Measurements from ENCODE around the gene PCBP3. TPM values are rescaled to one million over a fixed set of nuclear protein-coding genes. Genes with fewer than 3 reads are reported as not detected.
"Not testable (repeated sequence)": the region's sequence is repeated elsewhere in the genome, so short reads cannot be mapped to it uniquely, and the experiment has no call there.

PCBP3 gene
- total RNA-seq, 1 experiment from 2014 or later = 24.1 TPM

DNA sequence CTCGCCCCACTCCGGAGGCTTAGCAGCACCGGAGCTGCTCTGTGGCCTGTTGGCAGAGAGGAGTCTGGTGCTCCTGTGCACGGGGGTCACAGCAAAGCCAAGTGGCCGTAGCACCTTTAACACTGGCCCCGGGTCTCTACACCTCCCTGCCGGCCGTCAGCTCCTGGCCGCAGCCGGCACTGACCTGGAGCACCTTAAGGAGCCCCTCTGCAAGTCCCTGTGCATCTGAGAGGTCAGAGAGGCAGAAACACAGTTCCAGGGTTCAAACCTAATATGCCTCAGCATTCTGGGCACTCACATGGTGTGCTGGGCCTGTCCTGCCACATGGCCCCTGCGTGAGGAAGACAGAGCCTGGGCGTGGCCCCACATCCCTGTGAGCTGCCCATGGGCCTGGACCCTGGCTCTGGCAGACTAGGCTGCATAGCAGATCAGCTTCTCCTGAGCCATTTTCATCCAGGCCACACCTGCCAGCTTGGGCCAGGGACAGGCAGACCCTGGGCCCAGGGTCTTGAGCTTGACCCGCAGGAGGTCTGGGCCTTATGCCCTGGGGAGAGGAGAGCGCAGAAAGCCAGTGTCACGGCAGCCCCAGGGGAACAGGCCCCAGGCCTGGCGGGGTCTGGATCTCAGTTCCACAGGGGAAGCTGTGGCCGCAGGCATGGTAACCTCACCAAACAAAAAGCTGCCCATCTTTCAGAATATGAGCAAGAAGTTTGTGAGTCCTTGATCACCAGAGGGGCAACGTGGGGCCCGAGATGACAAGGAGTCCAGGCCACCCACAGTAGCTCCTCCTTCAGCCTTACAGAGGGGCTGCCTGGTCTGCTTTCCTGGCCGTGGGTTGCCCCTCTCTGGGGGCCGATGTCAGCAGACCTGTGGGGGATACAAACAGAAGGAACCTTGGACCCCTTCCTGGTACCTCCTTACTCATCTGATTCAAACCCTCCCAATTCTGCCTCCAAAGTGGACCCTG, 192.1 kb downstream of the PCBP3 start:
- DNase-seq (ENCODE audit: extremely low read depth, low read depth) = no peak

GRCh38 chr21:45836268-45836655, 192.7 kb downstream of the PCBP3 start:
- DNase-seq (ENCODE audit: extremely low read depth, low read depth) = no peak

GRCh38 chr21:45836694-45837670, 193.5 kb downstream of the PCBP3 start:
- no peak for DNase-seq (ENCODE audit: extremely low read depth, low read depth)

DNA sequence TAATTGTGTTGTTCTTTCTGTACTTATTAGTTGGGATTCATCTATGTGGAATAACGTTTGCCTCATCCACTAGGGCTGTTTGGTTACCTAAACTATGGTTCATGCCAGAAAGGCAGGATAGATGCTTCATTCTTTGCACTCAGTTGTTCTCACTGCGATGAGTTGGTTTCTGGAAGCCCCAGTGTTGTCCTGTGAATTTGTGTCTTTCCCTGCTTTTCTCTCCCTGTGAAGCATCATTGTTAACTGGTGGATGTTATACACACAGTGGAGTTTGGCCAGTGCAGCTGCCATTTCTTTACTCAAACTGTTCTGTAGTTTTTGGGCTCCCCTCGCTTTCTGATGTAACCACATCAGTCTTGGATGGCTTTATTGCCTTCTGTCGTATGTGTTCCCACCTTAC, 194.4 kb downstream of the PCBP3 start:
- no peak for DNase-seq (ENCODE audit: extremely low read depth, low read depth)

DNA sequence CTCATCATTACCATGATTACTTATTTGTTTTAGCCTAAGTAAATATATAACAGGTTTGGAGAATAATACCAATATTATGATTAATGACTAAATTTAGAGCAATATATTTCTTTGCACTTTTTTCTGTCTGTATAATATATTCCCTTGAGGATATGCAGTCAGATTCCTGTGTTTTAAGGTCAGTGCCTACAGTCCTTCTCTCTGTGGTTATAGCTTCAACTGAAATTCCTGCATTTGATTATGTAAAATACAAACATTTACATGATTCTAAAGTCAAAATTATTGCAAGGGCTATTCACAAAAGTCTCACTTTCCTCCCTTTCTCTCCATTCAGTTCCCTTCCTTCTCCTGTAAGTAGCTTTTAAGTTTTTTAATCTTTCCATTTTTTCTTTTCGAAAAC, 195.1 kb downstream of the PCBP3 start:
- DNase-seq (ENCODE audit: extremely low read depth, low read depth) = no peak

GRCh38 chr21:45839274-45839673, 195.7 kb downstream of the PCBP3 start:
- no peak for DNase-seq (ENCODE audit: extremely low read depth, low read depth)

GRCh38 chr21:45841033-45841432, 197.5 kb downstream of the PCBP3 start:
- no peak for DNase-seq (ENCODE audit: extremely low read depth, low read depth)

DNA sequence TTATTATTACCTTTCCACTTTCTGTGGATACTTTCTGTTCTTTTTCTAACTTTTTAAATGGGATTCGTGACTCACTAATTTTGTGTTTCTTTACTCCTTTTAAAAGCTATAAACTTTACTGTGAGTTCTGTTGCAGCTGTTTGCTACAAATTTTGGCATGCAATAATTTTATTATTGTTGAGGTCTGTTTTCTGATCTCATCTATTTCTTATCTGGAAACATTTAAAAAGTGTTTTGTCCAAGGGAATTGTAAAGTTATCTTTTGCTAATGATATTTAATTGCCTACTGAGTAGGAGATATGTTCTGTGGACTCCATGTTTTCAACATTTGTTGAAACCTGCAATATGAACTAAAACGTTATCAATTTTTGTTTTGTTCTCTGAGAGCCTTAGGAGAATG, 199.9 kb downstream of the PCBP3 start:
- DNase-seq (ENCODE audit: extremely low read depth, low read depth) = no peak

DNA sequence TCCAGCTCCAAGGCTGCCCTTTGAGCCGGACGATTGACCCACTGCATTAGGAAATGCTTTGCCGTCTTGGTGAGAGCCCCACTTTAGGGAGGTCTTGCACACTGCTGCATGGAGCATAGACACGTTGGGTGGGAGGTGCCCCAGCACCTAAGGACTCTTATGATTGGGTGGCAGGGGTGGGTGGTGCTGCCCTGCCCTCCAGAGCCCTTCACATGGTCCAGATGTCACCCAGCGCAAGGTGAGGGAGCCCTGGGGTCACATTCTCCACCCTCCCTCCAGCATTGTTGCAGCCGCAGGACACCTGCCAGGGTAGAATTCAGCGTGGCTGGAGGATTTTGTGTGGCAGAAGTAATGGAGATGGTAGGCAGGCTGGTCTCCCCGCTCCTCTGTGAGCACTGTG, 200.7 kb downstream of the PCBP3 start:
- no peak for DNase-seq (ENCODE audit: extremely low read depth, low read depth)

GRCh38 chr21:45845063-45845769, 201.7 kb downstream of the PCBP3 start:
- DNase-seq (ENCODE audit: extremely low read depth, low read depth) = no peak

GRCh38 chr21:45845770-45846090, 202.2 kb downstream of the PCBP3 start:
- no peak for DNase-seq (ENCODE audit: extremely low read depth, low read depth)

- no peak for DNase-seq (ENCODE audit: extremely low read depth, low read depth)
Measured at GRCh38 chr21:45846373-45847160, 203.0 kb downstream of the PCBP3 start.

- no peak for DNase-seq (ENCODE audit: extremely low read depth, low read depth)
Measured at GRCh38 chr21:45847870-45848269, 204.3 kb downstream of the PCBP3 start.

- DNase-seq (ENCODE audit: extremely low read depth, low read depth) = no peak
Measured at GRCh38 chr21:45848331-45848730, 204.8 kb downstream of the PCBP3 start.

DNA sequence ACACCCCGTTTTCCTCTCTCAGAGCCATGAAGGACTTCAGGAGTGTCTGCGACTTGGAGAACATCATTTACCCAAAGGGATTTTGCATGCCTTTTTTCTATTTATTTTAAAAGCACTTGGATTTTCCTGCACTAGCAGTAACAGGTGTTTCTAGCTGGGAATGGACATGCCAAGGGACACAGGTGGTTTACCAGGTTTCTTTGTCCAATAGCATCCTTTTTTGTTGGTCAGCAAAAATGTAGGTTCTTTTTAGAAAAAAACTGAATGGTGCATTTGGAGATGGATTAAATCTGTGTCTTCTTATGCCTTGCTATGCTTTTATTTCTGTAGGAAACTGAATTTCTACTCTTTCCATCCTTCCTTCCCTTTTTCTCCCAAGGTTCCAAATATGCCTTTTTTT, 205.3 kb downstream of the PCBP3 start:
- no peak for DNase-seq (ENCODE audit: extremely low read depth, low read depth)

DNA sequence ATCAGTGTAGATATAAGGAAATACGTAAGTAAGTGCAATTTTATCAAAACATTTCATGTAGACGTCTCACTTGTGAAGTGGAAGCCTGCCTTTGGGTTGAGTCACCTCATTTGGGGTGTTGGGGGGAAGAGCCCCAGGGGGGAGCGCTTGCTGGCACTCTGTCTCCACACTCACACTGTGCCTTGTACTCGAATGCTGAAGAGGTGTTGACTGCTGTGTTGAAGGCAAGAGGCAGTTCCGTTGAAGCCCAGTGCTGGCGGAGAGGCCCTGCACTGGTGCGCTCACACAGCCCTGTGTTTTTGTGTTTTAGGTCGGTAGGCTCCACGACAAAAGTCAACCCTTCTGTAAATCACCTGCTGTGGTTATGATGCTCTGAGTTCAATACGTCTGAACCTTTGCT, 206.1 kb downstream of the PCBP3 start:
- DNase-seq (ENCODE audit: extremely low read depth, low read depth) = no peak

- no peak for DNase-seq (ENCODE audit: extremely low read depth, low read depth)
Measured at GRCh38 chr21:45850181-45850580, 206.7 kb downstream of the PCBP3 start.

GRCh38 chr21:45852386-45852785, 208.9 kb downstream of the PCBP3 start:
- not testable (repeated sequence) for DNase-seq (ENCODE audit: extremely low read depth, low read depth)

DNA sequence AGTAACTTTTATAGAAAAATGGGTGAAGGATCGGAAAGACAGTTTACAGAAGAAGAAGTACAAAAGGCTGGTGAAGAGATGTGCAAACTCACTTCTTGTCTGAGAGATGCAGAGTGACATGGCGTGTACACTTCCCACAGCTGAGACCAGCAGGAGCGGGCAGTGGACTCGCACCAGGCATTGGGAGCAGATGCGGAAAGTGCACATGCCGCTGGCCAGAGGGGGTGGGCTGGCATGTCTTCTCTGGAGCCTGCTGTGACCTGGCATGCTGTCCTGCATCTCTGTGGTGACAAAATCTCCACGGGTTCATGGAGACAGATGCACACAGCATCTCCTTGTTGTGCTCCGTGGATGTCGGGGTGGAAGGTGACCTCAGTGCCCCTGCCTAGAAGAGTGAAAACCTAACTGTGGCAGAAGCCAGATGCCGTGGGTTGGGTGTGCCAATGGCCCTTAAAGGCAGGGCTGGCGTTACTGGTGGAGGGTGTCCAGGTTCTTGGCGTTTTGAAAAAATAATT, 209.4 kb downstream of the PCBP3 start:
- DNase-seq (ENCODE audit: extremely low read depth, low read depth) = no peak

Data from NCI-H460 (cell line).